PC-9 (cell line): Measurements from ENCODE around the gene JOSD2. TPM values are rescaled to one million over a fixed set of nuclear protein-coding genes. Genes with fewer than 3 reads are reported as not detected.

Source experiments
- BruUV-seq: library from RNA; stranded (reverse); fragments of 400-500 nt; replicated peaks from 2 replicates; lab custom pipeline; 2021; lab: Mats Ljungman, UMichigan
- CTCF ChIA-PET: fragments of 300-600 bp; sonication (Branson Sonifier 250); formaldehyde crosslinking; loops from one replicate; lab custom pipeline; 2022; ENCODE audit warnings: antibody characterized with exemption; lab: Charles Lee
- POLR2A ChIA-PET: fragments of 300-600 bp; sonication (Branson Sonifier 250); formaldehyde crosslinking; loops from one replicate; lab custom pipeline; 2022; ENCODE audit warnings: antibody characterized with exemption; ENCODE audit not compliant: unreplicated experiment; lab: Charles Lee
- DNase-seq, 2 experiments: peaks; one replicate each; pipeline versions ENCODE4 v3.0.0 to v3.0.0-alpha.2; 2015 to 2022; ENCODE audit warnings: mixed read lengths in 1 of 2
- H2AFZ ChIP-seq: fragments of 200-600 bp; sonication (generic); 2 replicates; pipeline ENCODE4 v1.8.1; 2017; ENCODE audit warnings: antibody characterized with exemption
- H3F3A ChIP-seq: fragments of 200-600 bp; sonication (generic); 2 replicates; pipeline ENCODE4 v1.8.1; 2017; ENCODE audit warnings: antibody characterized with exemption, mild to moderate bottlenecking, low read depth; ENCODE audit not compliant: insufficient read depth
- H3K27ac ChIP-seq: fragments of 200-600 bp; sonication (generic); 2 replicates; pipeline ENCODE4 v1.6.1; 2016; ENCODE audit warnings: mixed run types
- H3K27me3 ChIP-seq: fragments of 200-600 bp; sonication (generic); 2 replicates; pipeline ENCODE4 v1.6.1; 2016; ENCODE audit warnings: low read depth, mixed run types; ENCODE audit not compliant: insufficient read depth
- H3K36me3 ChIP-seq: fragments of 200-600 bp; sonication (generic); 2 replicates; pipeline ENCODE4 v1.6.1; 2016; ENCODE audit warnings: low read depth, mixed run types
- H3K4me1 ChIP-seq: fragments of 200-600 bp; sonication (generic); replicated peaks from 2 replicates; pipeline ENCODE4 v1.6.1; 2016; ENCODE audit warnings: mixed run types; ENCODE audit not compliant: insufficient read depth
- H3K4me2 ChIP-seq: fragments of 200-600 bp; sonication (generic); 2 replicates; pipeline ENCODE4 v1.6.1; 2017; ENCODE audit warnings: mixed run types
- H3K4me3 ChIP-seq: fragments of 200-600 bp; sonication (generic); 2 replicates; pipeline ENCODE4 v1.6.1; 2016; ENCODE audit warnings: mixed run types
- H3K79me2 ChIP-seq: fragments of 200-600 bp; sonication (generic); 2 replicates; pipeline ENCODE4 v1.6.1; 2017; ENCODE audit warnings: low read depth, mixed run types
- H3K9me2 ChIP-seq: fragments of 200-600 bp; sonication (generic); 2 replicates; pipeline ENCODE4 v1.8.1; 2017; ENCODE audit warnings: mild to moderate bottlenecking; ENCODE audit not compliant: insufficient read depth
- H3K9me3 ChIP-seq: fragments of 200-600 bp; sonication (generic); 2 replicates; pipeline ENCODE4 v1.8.1; 2016; ENCODE audit warnings: low read depth; ENCODE audit not compliant: insufficient read depth
- H4K20me1 ChIP-seq: fragments of 200-600 bp; sonication (generic); 2 replicates; pipeline ENCODE4 v1.8.1; 2017; ENCODE audit not compliant: insufficient read depth
- CTCF ChIP-seq: fragments of 200-600 bp; sonication (generic); conservative IDR thresholded peaks from 2 replicates; pipeline ENCODE4 v1.6.1; 2017; ENCODE audit warnings: mixed run types, antibody characterized with exemption, mild to moderate bottlenecking, moderate library complexity
- EZH2 ChIP-seq: fragments of 200-600 bp; sonication (generic); IDR thresholded peaks from 2 replicates; pipeline ENCODE4 v1.8.0; 2017; ENCODE audit warnings: antibody characterized with exemption, low read depth
- intact Hi-C: fragments of 100-400 bp; cut with micrococcal nuclease; formaldehyde crosslinking; loops from one replicate; pipeline ENCODE4 v1.10.0; 2022; ENCODE audit not compliant: unreplicated experiment
- total RNA-seq: library from RNA; stranded (reverse); gene quantifications from 2 replicates; pipeline ENCODE4 v1.2.3, GENCODE V29; 2021

The JOSD2 gene
- total RNA-seq, 1 experiment from 2014 or later, result 44.3 TPM

- no peak for DNase-seq
- Histone ChIP-seq H3K4me3 (no peak within 1 kb of the TSS), H3K36me3 (no peaks in the 10 kb centered on the region), H2AFZ (no peak within 1 kb of the TSS), H3K9me3 (no peaks in the 10 kb centered on the region; the same call in 1 of the 2 replicates), H3K79me2 (no peaks in the 10 kb centered on the region), H4K20me1 (no peaks in the 10 kb centered on the region), H3K9me2 (no peaks in the 10 kb centered on the region), H3F3A (no peaks in the 10 kb centered on the region; the same call in 1 of the 2 replicates), H3K27ac (no peak within 1 kb of the TSS), H3K27me3 (no peaks in the 10 kb centered on the region), H3K4me1 (peaks cover 6% of the 10 kb centered on the region), H3K4me2 (no peak within 1 kb of the TSS)
- BruUV-seq, result no TSS peak
- intact Hi-C loops, result no loop called here
- POLR2A ChIA-PET, result no interaction called here
- CTCF ChIA-PET, result no interaction called here
- TF ChIP-seq CTCF, result no peak
- TF ChIP-seq EZH2, result no peak
Measured at GRCh38 chr19:50513746-50514345, 2.9 kb upstream of the JOSD2 start, which contains the start of gene ASPDH. TSS of gene ASPDH (minus strand) at chr19:50513913. CDS start at chr19:50513823, 90 bp downstream.

DNA sequence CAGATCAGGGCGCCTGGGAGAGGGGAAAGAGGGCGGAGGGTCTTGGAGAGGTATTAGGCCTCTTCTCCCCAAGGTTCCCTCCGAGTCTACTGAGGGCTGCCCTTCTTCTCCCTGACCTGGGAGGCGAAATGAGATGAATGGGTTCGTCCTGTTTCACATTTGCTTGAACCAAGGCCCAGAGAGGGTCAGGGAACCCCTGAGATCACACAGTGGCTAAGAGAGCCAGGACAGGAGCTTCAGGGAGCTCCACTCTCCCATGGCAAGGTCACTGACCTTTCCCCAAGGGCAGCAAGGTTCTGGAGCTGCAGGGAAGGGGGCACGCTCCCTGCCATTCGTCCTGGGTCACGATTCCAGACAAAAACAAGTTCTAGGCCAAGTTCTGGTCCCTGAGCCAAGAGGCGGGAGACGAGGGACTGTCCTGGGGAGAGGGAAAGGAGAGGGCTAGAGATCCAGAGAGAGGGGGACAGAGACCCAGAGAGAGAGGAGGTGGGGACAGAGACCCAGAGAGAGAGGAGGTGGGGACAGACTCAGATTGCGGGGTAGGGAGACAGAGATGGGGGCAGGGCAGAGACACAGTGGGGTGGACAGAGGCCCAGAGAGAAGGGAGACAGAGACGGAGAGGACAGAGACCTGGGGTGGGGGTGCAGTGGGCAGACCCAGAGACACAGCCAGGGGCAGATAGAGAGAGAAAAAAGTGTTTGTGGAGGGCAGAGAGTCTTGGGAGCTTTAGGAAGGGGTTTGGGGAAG, 2.2 kb upstream of the JOSD2 start:
- intact Hi-C loops, result no loop called here

More for the DNA sequence above, 2.2 kb upstream of the JOSD2 start:
- BruUV-seq, result no TSS peak
- no peaks in the 10 kb centered on the region; the same call in 1 of the 2 replicates for H3F3A ChIP-seq
- ChIA-PET POLR2A (no interaction called here), CTCF (no interaction called here)
- H3K4me3 ChIP-seq, result no peak overlapping the region
- H3K4me2 ChIP-seq, result no peak overlapping the region
- no peaks in the 10 kb centered on the region for H3K27me3 ChIP-seq
- H3K79me2 ChIP-seq, result no peaks in the 10 kb centered on the region
- no peaks in the 10 kb centered on the region for H4K20me1 ChIP-seq
- no peaks in the 10 kb centered on the region for H3K9me2 ChIP-seq
- no peak overlapping the region for H2AFZ ChIP-seq
- no peaks in the 10 kb centered on the region for H3K36me3 ChIP-seq
- DNase-seq, result no peak
- no peak overlapping the region for H3K27ac ChIP-seq
- no peaks in the 10 kb centered on the region for H3K9me3 ChIP-seq
- TF ChIP-seq CTCF (no peak), EZH2 (no peak)
- peaks cover 6% of the 10 kb centered on the region for H3K4me1 ChIP-seq
